ENCODE data around the gene NFU1.

GRCh38 chr2:69400121-69400520 lies 37.1 kb downstream of the NFU1 start:
- TF ChIP-seq POLR2AphosphoS5 (IDR thresholded peaks at IDR 0.05; ENCODE audit: low read depth, low read length) (no peak), SIN3A (IDR thresholded peaks at IDR 0.05; ENCODE audit: borderline replicate concordance, insufficient read depth, low read length) (no peak), TAF1 (IDR thresholded peaks at IDR 0.05; ENCODE audit: borderline replicate concordance, insufficient read depth, low read length) (no peak), REST (IDR thresholded peaks at IDR 0.05; ENCODE audit: insufficient read depth in 1 of 2, low read depth in 2 of 2, low read length in 2 of 2) (no peak)

Measured in PFSK-1 (cell line).